Posterior vena cava (tissue), 2 donors: ENCODE measurements around the gene KCNQ1. TPM values are rescaled to one million over a fixed set of nuclear protein-coding genes. Genes with fewer than 3 reads are reported as not detected.
A peak's percentile ranks its signal among the peaks of the same experiment; 100 is the strongest.

ENCODE experiments used
- DNase-seq: peaks from one replicate; pipeline ENCODE4 v3.0.0-alpha.2; 2020; ENCODE audit warnings: low spot score
- intact Hi-C, 2 donors: fragments of 100-400 bp; cut with DNase I; formaldehyde crosslinking; loops; one replicate each; pipeline versions ENCODE4 v1.14.1 to v1.14.2; 2022 to 2023
- total RNA-seq, 2 donors: library from RNA; stranded (reverse); fragmentation: NEBNext Ultra II Directional; extraction: Animal tissue kit (Norgen Biotek cat#: 25700); gene quantifications; one replicate each; pipeline ENCODE4 v1.2.1, GENCODE V29; 2021
- donor health status: DM: yes; HTN: yes; CAD: no.
- donor health status: DM: yes; HTN: yes; CAD: no.

KCNQ1 gene
- total RNA-seq, 2 donors from 2014 or later = 4.7 to 7.2 TPM

DNA sequence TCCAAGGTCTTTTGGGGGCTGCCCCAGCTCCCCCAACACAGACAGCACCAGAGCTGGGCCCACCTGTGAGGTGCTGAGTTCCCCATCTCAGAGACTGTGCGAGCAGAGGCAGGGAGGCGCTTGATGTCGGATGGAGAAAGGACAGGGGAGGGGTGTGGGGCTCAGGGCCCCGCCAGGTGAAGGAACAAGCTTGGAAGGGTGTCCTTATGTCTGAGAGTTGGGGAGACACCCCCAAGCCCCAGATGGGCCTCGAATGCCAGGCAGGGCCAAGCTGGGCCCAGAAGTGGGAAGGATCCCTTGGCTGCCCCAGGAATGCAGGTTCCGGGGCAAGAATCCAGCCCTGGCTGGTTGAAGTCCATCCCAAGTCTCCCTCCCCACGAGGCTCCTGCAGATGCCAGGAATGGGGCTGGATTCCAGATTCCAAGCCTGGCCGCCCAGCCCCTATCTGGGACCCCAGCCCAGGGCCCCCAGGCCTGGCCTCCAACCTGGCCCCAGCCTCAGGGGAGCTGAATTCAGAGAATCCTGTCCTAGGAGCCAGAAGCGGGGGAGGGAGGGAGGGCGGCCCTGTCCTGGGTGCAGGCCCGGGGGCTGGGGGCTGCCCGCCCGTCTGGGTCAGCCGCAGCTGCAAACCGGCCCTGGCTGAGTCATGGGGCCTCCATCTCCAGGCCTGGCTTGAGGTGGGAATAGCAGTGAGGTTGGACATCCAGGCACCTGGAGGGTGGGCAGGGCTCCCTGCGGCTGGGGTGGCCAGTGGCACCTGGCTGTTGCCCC is 389.9 kb downstream of the KCNQ1 start:
- intact Hi-C loops = loop anchor here (5.0 kb wide), 2 partner anchors 48 to 1772 kb away; no protein-coding TSS in a partner anchor

GRCh38 chr11:2835296-2835695 is 390.5 kb downstream of the KCNQ1 start:
- intact Hi-C loops = loop anchor here (5.0 kb wide), 2 partner anchors 47 to 1773 kb away; no protein-coding TSS in a partner anchor
- no peak for DNase-seq

More for the DNA sequence above, 389.9 kb downstream of the KCNQ1 start:
- peak; percentile 69 for DNase-seq

DNA sequence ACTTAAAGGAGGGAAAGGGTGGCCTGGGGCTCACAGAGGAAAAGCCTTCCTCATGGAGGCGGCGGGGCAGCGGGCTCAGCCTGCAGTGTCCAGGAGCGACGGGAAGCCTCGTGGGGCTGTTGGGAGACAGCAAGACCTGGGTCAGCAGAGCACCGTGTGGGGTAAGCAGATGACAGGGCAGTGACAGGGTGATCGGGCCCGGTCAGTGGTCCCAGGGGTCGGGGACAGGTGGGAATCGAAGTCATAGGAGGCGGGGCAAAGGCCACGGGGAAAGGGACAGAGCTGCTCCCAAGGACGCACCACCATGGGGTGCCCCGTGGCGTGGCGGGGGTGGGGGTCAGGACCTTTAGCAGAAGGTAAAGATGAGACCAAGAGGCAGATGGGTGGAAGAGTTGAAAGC is 390.9 kb downstream of the KCNQ1 start:
- no peak for DNase-seq
- intact Hi-C loops = loop anchor here (5.0 kb wide), 2 partner anchors 47 to 1773 kb away; no protein-coding TSS in a partner anchor

GRCh38 chr11:2836315-2837095 is 391.7 kb downstream of the KCNQ1 start:
- no peak for DNase-seq
- intact Hi-C loops = loop anchor here (5.0 kb wide), 2 partner anchors 46 to 1774 kb away; no protein-coding TSS in a partner anchor

DNA sequence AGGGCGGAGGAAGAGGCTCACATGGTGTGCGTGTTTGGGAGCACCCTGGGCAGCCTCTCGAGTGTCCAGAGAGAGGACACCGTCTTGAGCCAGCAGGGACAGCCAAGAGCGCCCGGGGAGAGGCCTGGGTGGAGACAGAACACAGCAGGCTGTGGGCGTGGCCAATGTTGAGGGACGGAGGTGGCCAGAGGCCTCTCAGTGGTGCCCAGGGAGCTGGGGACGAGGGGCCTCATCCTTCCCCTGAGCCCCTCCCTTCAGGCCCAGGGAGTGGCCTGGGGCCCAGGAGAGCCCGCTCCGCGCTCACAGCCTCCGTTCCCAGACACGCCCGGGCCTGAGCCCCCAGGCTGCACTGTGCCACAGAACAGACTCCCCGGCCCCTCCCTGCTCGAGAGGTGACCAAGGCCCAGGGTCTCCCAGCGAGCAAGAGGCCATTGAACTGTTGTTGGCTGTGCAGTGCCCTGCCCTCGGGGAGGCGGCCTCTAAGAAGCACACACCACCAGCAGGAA is 392.3 kb downstream of the KCNQ1 start:
- DNase-seq = peak; percentile 94
- intact Hi-C loops = loop anchor here (5.0 kb wide), 2 partner anchors 45 to 1775 kb away; no protein-coding TSS in a partner anchor

DNA sequence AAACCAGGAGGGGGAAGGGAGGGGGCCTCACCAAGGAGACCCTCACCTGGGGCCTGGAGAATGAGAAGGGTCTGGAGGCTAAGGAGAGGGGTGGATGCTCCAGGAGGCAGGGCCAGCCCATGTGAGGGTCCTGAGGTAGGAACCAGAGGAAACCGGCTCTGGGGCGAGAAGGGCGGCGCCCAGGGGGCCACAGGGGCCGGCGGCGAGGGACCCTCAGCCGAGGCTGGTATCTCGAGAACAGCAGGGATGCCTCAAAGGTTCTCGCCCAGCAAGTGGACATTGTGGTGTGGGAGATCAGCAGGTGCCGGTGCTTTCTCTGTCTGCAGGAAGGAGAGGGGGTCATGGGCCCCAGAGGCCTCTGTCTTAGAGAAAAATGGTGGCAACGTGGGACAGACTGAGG is 392.8 kb downstream of the KCNQ1 start:
- DNase-seq = no peak
- intact Hi-C loops = loop anchor here (5.0 kb wide), 2 partner anchors 45 to 1775 kb away; no protein-coding TSS in a partner anchor

DNA sequence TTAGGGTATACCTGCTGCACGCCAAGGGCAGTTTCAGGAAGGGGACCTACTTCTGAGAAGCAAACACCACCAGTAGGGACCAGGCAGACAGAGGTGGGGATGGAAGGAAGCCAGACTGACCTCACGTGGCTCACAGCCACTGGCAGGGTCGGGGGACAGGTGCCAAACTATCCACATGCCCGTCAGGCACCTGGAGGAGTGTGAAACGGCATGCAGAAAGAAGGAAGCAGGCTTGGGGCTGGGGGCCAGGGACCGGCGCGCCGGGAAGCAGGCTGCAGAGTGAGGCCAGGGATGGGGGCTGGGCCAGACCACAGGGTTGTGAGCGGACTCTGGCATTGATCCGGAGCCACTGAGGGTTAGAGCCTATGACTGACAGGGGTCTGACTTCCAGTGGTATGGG is 393.3 kb downstream of the KCNQ1 start:
- no peak for DNase-seq
- intact Hi-C loops = loop anchor here (5.0 kb wide), 2 partner anchors 44 to 1776 kb away; no protein-coding TSS in a partner anchor

DNA sequence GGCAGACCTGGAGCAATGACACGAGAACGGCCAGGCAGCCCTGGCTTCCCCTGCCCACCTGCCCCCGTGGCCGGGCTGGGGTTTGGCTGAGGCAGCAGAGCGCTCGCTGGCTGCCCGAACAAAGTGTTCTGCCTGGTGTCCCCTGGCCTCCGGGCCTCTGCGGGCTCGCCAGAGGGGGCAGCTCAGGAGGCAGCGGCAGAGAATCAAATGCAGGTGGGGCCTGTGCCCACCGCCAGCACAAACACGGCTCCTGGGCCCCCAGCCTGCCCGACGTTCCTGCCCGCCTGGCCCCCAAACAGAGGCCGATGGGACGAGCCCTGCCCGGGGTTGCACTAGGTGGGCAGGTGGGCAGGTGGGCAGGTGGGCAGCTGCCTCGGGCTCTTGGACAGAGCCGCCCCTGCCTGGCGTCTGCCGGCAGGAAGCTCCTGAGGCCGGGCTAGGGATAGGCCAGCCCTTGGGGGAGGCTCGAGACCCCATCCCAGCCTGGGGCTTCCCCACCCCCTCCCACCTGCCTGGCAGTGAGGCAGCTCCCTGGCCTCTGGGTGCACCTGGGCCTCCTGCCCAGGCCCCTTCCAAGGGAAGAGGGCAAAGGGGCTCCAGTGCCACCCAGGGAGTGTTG is 394.0 kb downstream of the KCNQ1 start:
- DNase-seq = no peak
- intact Hi-C loops = loop anchor here (5.0 kb wide), 2 partner anchors 44 to 1776 kb away; no protein-coding TSS in a partner anchor

DNA sequence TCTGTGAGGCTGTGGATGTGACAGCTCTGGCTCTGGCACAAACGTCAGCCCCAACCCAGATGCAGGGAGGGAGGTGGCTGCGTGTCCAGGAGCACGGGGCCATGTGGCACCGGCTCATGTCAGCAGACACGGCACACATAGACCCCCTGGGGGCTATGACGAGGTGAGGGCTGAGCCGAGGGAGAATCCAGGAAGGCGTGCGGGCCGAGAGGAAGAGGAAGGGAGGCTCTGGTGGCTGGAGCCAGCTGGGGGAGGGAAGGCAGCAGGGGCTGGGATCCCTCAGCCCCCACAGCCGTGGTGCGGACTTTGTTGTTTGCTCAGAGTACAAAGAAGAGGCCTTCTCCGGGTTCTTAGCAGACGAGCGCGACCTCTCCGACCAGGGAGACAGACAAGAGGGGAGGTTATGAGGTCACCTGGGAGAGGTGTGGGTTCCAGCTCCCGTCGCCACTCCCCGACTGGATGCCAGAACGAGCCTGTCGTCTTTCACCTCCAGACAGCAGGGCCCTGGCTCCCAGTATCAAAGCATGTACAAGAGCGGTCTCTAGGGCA is 394.7 kb downstream of the KCNQ1 start:
- DNase-seq = no peak
- intact Hi-C loops = loop anchor here (5.0 kb wide), 2 partner anchors 43 to 1777 kb away; no protein-coding TSS in a partner anchor

- intact Hi-C loops = no loop called here
- DNase-seq = no peak
These were observed 396.8 kb downstream of the KCNQ1 start for GRCh38 chr11:2841411-2842190.

DNA sequence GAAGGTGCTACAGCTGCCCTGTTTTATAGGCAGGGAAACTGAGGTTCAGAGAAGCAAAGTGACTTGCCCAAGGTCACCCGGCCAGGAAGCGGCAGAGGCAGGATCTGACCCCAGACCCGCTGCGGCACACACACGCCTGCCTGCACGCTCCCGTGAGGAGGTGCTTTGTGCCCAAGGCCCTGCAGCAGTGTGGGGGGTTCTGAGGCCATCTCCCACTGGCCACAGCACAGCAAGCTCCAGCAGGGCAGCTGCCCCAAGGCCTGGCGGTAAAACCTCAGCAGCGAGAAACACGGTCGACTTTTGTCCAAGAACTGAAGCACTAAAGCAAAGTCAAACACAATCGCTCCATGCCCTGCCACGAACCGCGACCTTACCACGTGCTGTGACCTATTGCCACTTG is 398.1 kb downstream of the KCNQ1 start:
- intact Hi-C loops = no loop called here
- no peak for DNase-seq

GRCh38 chr11:2843551-2843950 is 398.7 kb downstream of the KCNQ1 start:
- DNase-seq = no peak
- intact Hi-C loops = no loop called here

DNA sequence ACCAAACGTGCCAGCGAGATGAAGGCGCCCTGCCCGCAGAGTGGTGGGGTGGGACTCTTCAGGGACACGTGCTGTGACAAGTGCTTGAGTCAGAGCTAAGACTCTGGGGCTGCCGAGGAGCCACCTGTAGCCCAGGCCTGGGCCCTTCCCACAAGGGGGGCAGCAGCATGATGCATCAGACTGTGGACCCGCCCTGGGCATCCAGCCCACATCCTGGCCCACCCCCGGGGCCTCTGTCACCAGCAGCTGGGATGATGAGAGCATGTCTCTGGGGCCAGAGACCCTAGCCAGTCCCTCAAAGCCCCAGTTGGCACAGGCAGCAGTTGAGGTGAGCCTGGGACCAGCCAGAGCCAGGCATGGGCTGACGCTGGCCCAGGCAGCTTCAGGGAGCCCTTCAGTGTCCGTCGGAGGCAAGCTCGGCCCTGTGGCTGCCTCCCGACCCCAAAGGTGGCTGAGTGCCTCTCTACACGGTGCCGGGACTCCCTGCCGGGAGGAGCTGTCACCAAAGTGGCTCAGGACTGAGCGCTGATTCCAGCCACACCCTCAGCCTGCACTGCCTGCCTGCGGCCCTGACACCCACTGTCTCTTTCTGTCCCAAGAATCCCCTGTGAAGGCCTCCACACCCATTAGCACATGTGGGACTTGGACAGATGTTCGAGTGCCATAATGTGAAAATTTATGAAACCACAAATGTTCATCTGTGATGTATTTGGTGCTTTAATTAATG is 399.5 kb downstream of the KCNQ1 start:
- intact Hi-C loops = no loop called here

GRCh38 chr11:2844996-2845395 is 400.2 kb downstream of the KCNQ1 start:
- no peak for DNase-seq
- intact Hi-C loops = no loop called here

More for the DNA sequence above, 399.5 kb downstream of the KCNQ1 start:
- no peak for DNase-seq

DNA sequence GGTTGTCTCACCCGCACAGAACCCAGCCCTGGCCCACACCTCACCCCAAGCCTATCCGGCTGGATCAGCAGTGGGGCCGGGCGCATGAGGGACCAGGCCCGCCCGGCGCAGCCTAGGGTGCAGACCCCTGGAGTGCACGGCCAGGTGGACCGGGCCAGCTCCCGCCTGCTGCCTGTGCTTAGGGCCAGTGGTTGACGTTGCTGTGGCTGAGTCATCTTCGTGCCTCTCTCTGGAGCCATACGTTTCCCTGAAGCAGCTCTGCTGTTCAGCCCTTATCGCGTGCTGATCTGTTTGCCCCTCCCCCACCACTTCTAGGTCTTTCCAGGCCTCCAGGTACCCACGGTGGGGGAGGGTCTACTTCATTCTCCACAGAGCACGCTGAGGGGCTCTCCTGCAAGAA is 401.2 kb downstream of the KCNQ1 start:
- no peak for DNase-seq
- intact Hi-C loops = no loop called here

GRCh38 chr11:2846470-2846869 is 401.7 kb downstream of the KCNQ1 start:
- DNase-seq = no peak
- intact Hi-C loops = no loop called here

DNA sequence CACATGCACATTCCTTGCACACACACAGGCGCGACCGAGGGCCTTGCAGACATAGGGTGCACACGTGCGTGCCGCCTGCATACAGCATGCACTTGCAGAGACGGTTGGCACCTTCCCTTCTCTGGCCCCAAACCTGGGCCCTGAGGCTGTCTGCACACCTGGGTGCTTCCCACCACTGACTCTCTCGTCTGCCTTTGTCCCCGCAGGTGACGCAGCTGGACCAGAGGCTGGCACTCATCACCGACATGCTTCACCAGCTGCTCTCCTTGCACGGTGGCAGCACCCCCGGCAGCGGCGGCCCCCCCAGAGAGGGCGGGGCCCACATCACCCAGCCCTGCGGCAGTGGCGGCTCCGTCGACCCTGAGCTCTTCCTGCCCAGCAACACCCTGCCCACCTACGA is 402.8 kb downstream of the KCNQ1 start:
- intact Hi-C loops = no loop called here
- no peak for DNase-seq

GRCh38 chr11:2848497-2848896 is 403.7 kb downstream of the KCNQ1 start:
- DNase-seq = no peak
- intact Hi-C loops = no loop called here
